ENCODE results near the gene MARCHF10. TPM values are rescaled to one million over a fixed set of nuclear protein-coding genes. Genes with fewer than 3 reads are reported as not detected.

Gene MARCHF10
- total and polyA plus RNA-seq, 9 of the 15 experiments (the other 6 are each of a cell fraction or from before 2014, with no cell fraction given), result not detected

- no peak for TF ChIP-seq GMEB1 (CRISPR knock-in tag; IDR thresholded peaks at IDR 0.05)
- TF ChIP-seq KDM1A (IDR thresholded peaks at IDR 0.05), result peak; percentile 26 to 42; a peak in 1 of 4 replicates
- no peak for TF ChIP-seq TFAM (CRISPR knock-in tag; conservative IDR thresholded peaks at IDR 0.05)
- TF ChIP-seq BCOR (IDR thresholded peaks at IDR 0.05), result peak; percentile 81
- no peak for TF ChIP-seq BHLHE40 (IDR thresholded peaks at IDR 0.05; ENCODE audit: low read length)
Observed at GRCh38 chr17:62676231-62676943, 131.7 kb downstream of the MARCHF10 start (continued).

DNA sequence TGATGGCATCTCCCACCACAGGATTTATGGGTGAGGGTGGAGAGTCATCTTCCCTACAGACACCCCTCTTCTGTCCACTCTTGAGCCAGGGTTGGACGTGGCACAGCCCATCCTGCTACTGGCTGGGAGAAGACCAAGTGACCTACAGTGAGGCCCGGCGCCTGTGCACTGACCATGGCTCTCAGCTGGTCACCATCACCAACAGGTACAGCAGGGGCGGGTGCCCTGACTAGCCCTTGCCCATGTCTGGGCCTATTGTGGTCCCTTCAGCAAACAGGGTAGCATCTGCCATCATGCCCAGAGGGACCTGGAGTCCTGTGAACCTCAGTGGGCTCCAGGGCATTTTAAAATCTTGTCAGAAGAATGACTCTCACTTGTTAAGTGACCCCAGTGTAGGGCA lies 132.4 kb downstream of the MARCHF10 start:
- Histone ChIP-seq H2AFZ (ENCODE audit: low read depth, low read length) (no peak overlapping the region), H3K79me2 (ENCODE audit: control insufficient read depth, insufficient read depth, low read length) (no peaks in the 10 kb centered on the region), H3K36me3 (ENCODE audit: control insufficient read depth, insufficient read depth, low read length) (no peaks in the 10 kb centered on the region), H4K20me1 (replicated peaks; ENCODE audit: control insufficient read depth, insufficient read depth, low read length) (no peaks in the 10 kb centered on the region), H3K4me2 (ENCODE audit: insufficient read depth, low read length) (no peak overlapping the region), H3K27ac (ENCODE audit: extremely low read depth, low read depth, low read length) (no peak overlapping the region), H3K4me3 (no peak overlapping the region), H3K4me1 (replicated peaks in 1 of 2; ENCODE audit: control insufficient read depth in 2 of 2, insufficient read depth in 2 of 2, low read length in 2 of 2) (peaks cover 8 to 55% of the 10 kb centered on the region in 2 experiments; a peak in 4 of 5 replicates), H3K9ac (ENCODE audit: insufficient read depth in 1 of 2, low read depth in 2 of 2, low read length in 2 of 2) (peak overlapping the region in 1 of 2 experiments; percentile 48; a peak in 1 of 4 replicates), H3K9me1 (ENCODE audit: control insufficient read depth, insufficient read depth, low read length) (no peaks in the 10 kb centered on the region), H3K9me3 (replicated peaks; ENCODE audit: control insufficient read depth, insufficient read depth, low read depth, low read length) (no peaks in the 10 kb centered on the region), H3K27me3 (ENCODE audit: control insufficient read depth in 2 of 2, insufficient read depth in 2 of 2, low read length in 2 of 2) (no peaks in the 10 kb centered on the region)
- ChIA-PET POLR2A (no interaction called here), CTCF (ENCODE audit: low intra/inter-chr PET ratio) (no interaction called here)
- 73% methylated on average over 3 of the region's 4 CpGs for WGBS (ENCODE audit: insufficient coverage, low coverage, missing lambda C conversion rate)
- in situ Hi-C loops (cut with MboI) (loop anchor here (25.0 kb wide), 1 partner anchor 737 kb away; no protein-coding TSS in a partner anchor), intact Hi-C loops (cut with micrococcal nuclease) (loop anchor here (10.0 kb wide), 1 partner anchor 729 kb away; no protein-coding TSS in a partner anchor)
- BruUV-seq (replicated peaks), result no TSS peak
- DNase-seq (ENCODE audit: extremely low read depth in 1 of 4, low spot score in 3 of 4), result no peak
- no peak for ATAC-seq
- no peak for FAIRE-seq
- TF ChIP-seq GABPB1 (CRISPR knock-in tag; IDR thresholded peaks at IDR 0.05) (no peak), NFRKB (IDR thresholded peaks at IDR 0.05; ENCODE audit: low read depth) (no peak), SPI1 (IDR thresholded peaks at IDR 0.05; ENCODE audit: borderline replicate concordance, low read depth, low read length) (no peak), CBX3 (IDR thresholded peaks at IDR 0.05; ENCODE audit: borderline replicate concordance in 1 of 2, low read length in 2 of 2) (no peak), ZNF197 (CRISPR knock-in tag; IDR thresholded peaks at IDR 0.05; ENCODE audit: low read depth) (no peak), MAZ (CRISPR knock-in tag; conservative IDR thresholded peaks at IDR 0.05 in 1 of 2, IDR thresholded peaks at IDR 0.05 in 1 of 2) (no peak), ZNF75A (CRISPR knock-in tag; IDR thresholded peaks at IDR 0.05) (no peak), SREBF1 (IDR thresholded peaks at IDR 0.05; ENCODE audit: borderline replicate concordance, low read depth, low read length) (no peak), RBM15 (IDR thresholded peaks at IDR 0.05; ENCODE audit: insufficient read depth, low read length) (no peak)
- TF ChIP-seq, protein P1, sequence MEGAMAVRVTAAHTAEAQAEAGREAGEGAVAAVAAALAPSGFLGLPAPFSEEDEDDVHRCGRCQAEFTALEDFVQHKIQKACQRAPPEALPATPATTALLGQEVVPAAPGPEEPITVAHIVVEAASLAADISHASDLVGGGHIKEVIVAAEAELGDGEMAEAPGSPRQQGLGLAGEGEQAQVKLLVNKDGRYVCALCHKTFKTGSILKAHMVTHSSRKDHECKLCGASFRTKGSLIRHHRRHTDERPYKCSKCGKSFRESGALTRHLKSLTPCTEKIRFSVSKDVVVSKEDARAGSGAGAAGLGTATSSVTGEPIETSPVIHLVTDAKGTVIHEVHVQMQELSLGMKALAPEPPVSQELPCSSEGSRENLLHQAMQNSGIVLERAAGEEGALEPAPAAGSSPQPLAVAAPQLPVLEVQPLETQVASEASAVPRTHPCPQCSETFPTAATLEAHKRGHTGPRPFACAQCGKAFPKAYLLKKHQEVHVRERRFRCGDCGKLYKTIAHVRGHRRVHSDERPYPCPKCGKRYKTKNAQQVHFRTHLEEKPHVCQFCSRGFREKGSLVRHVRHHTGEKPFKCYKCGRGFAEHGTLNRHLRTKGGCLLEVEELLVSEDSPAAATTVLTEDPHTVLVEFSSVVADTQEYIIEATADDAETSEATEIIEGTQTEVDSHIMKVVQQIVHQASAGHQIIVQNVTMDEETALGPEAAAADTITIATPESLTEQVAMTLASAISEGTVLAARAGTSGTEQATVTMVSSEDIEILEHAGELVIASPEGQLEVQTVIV (CRISPR knock-in tag; IDR thresholded peaks at IDR 0.05; ENCODE audit: borderline replicate concordance), result no peak

Measured in K562 (cell line).